BJ (cell line): ENCODE results near the gene UBIAD1. TPM values are rescaled to one million over a fixed set of nuclear protein-coding genes. Genes with fewer than 3 reads are reported as not detected.
A peak's percentile ranks its signal among the peaks of the same experiment; 100 is the strongest.

Experiments
- CTCF ChIA-PET: fragments of 350-600 bp; formaldehyde crosslinking; extraction: SDS; loops from one replicate; lab custom pipeline; 2021; ENCODE audit warnings: antibody characterized with exemption, inconsistent platforms; lab: Yijun Ruan, JAX
- POLR2A ChIA-PET: fragments of 300-600 bp; sonication (Branson Sonifier 250); formaldehyde crosslinking; extraction: SDS; loops from one replicate; lab custom pipeline; 2021; ENCODE audit warnings: antibody characterized with exemption; lab: Charles Lee
- DNase-seq: peaks from one replicate; pipeline ENCODE4 v3.0.0-alpha.2; 2011; ENCODE audit warnings: low read depth
- H3K27me3 ChIP-seq: 2 replicates; pipeline ENCODE4 v1.6.0; 2011; ENCODE audit warnings: low read length; ENCODE audit not compliant: control insufficient read depth, insufficient read depth
- H3K36me3 ChIP-seq: 2 replicates; pipeline ENCODE4 v1.5.1; 2011; ENCODE audit warnings: low read length; ENCODE audit not compliant: control insufficient read depth, insufficient read depth
- H3K4me3 ChIP-seq: 2 replicates; pipeline ENCODE4 v1.5.1; 2011; ENCODE audit warnings: low read depth, mild to moderate bottlenecking, control low read depth, low read length
- polyA minus RNA-seq: library from RNA; depleted of rRNA, polyadenylated mRNA; stranded (reverse); fragments of >200 nt; gene quantifications from 2 replicates; pipeline ENCODE4 v1.2.3, GENCODE V29; 2011; rRNA and poly(A)+ RNA removed
- polyA plus RNA-seq: library from polyadenylated mRNA; depleted of rRNA; stranded (reverse); fragments of >200 nt; gene quantifications from 2 replicates; pipeline ENCODE4 v1.2.3, GENCODE V29; 2011; rRNA removed
- TF ChIP-seq, protein P1 (sequence below): IDR thresholded peaks from 2 replicates; pipeline ENCODE4 v1.5.1; 2011; ENCODE audit warnings: low read depth, mild to moderate bottlenecking, control low read depth, inconsistent platforms, low read length, moderate library complexity; ENCODE audit not compliant: insufficient read depth

Gene UBIAD1, protein sequence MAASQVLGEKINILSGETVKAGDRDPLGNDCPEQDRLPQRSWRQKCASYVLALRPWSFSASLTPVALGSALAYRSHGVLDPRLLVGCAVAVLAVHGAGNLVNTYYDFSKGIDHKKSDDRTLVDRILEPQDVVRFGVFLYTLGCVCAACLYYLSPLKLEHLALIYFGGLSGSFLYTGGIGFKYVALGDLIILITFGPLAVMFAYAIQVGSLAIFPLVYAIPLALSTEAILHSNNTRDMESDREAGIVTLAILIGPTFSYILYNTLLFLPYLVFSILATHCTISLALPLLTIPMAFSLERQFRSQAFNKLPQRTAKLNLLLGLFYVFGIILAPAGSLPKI
- polyA plus RNA-seq = 13.6 and 16.6 TPM in 2 replicates
- polyA minus RNA-seq = 14.3 and 19.5 TPM in 2 replicates

DNA sequence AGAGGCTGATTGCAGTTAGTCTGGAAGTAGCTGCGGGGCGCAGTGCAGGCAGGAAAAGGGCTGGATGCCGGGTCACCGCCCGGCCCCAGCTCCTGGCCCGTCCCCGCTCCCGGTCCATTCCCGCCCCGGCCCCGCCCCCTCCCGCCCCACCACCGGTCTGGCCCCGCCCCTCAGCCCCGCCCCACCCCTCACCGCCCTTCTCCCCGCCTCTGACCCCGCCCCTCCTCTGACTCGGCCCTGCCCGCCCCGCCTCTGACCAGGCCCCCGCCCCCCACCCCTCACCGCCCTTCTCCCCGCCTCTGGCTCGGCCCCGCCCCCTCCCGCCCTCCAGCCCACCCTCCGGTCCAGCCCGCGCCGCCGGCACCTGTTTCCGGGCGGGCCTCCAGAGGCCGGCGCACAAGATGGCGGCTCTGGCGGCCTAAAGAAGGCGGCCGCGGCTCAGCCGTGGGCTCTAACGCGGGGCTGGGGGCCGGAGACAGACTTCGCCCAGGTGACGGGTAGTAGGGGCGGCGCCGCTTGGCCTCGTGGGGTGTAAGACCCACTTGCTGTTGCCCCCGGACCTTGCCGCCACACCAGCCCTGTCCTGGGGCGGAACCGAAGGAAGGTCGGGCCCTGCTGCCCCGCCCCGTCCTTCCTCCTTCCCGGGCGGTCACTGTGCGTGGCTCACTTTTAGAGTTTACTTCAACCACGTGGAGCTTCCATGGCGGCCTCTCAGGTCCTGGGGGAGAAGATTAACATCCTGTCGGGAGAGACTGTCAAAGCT is at the start of gene UBIAD1:
UBIAD1 (plus strand) TSS at position 367 of the 763 bp plus-strand sequence; CDS start at position 701, 334 bp downstream.
- Histone ChIP-seq H3K27me3 (no peaks in the 10 kb centered on the region), H3K36me3 (no peaks in the 10 kb centered on the region), H3K4me3 (peak within 1 kb of the TSS; percentile 62)
- CTCF ChIA-PET = interaction anchor here (0.6 to 1.4 kb wide), 3 partner anchors 29 to 372 kb away, joined by 3 to 4 read pairs (median 3); no protein-coding TSS in a partner anchor
- POLR2A ChIA-PET = no interaction called here
- no peak for DNase-seq
- TF ChIP-seq, protein P1, sequence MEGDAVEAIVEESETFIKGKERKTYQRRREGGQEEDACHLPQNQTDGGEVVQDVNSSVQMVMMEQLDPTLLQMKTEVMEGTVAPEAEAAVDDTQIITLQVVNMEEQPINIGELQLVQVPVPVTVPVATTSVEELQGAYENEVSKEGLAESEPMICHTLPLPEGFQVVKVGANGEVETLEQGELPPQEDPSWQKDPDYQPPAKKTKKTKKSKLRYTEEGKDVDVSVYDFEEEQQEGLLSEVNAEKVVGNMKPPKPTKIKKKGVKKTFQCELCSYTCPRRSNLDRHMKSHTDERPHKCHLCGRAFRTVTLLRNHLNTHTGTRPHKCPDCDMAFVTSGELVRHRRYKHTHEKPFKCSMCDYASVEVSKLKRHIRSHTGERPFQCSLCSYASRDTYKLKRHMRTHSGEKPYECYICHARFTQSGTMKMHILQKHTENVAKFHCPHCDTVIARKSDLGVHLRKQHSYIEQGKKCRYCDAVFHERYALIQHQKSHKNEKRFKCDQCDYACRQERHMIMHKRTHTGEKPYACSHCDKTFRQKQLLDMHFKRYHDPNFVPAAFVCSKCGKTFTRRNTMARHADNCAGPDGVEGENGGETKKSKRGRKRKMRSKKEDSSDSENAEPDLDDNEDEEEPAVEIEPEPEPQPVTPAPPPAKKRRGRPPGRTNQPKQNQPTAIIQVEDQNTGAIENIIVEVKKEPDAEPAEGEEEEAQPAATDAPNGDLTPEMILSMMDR = peak; percentile 35; the same call in 1 of the 2 replicates

DNA sequence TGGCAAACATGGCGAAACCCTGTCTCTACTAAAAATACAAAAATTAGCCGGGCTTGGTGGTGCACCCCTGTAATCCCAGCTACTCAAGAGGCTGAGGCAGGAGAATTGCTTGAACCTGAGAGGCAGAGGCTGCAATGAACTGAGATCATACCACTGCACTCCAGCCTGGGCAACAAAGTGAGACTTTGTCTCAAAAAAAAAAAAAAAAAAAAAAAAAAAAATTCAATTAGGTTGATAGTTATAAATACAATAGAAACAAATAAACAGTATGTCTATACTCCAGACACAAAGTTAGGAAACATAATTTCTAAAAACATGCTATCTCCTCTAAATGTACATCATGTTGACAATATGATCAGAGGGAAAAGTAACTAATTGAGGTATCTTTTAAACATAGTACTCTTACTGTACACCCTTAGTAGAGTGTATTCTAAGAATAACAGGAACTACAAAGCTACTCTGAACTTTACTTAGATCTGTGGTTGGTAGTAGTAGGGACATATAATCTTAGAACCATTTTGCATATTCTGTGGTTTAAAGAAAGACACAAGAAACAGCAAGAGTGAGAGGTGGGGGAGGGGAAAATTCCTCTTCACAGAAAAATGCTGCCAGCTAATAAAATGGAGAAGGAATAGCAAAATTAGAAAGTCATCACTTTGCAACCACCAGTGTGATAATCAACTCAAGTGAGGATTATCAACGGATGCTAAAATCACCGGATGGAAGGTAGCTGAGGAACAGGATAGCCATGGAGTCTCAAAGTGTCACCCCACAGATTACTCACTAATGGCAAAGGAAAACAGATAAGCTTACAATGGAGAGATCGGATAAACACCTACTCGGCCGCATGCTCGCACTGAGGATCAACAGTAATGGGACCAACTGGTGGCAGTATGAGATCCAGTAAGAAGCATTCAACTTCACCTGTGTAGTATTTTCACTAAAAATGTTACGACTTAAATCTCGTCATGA is 45.6 kb upstream of the UBIAD1 start:
- DNase-seq = no peak
- TF ChIP-seq, protein P1 = no peak
- ChIA-PET CTCF (interaction anchor here (1.1 to 6.0 kb wide), 5 partner anchors 8 to 415 kb away, joined by 3 to 22 read pairs (median 5); no protein-coding TSS in a partner anchor), POLR2A (no interaction called here)
- Histone ChIP-seq H3K4me3 (no peak overlapping the region), H3K36me3 (peaks cover 11% of the 10 kb centered on the region), H3K27me3 (no peaks in the 10 kb centered on the region)

DNA sequence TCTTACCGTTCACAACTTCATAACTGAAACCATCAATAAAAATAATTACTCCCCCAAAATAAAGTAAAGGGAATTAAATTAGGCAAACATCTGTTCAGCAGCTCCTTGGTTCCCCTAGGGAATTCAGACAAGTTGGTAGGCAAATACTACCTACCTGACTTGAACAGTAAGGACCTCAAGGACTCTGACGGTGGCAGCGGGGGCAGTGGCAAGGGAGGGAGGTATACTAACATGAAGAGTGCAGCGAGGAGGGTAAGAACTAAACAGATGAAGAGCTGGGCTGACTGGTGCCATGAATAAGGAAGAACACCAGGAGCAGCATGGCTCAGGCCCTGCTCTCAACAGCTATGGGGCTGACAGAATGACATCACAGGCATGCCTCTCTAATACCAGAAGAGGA is 43.8 kb upstream of the UBIAD1 start:
- no peak overlapping the region for H3K4me3 ChIP-seq
- DNase-seq = no peak
- ChIA-PET CTCF (interaction anchor here (1.0 to 6.0 kb wide), 2 partner anchors 12 to 413 kb away, joined by 7 to 22 read pairs; no protein-coding TSS in a partner anchor), POLR2A (no interaction called here)
- no peaks in the 10 kb centered on the region for H3K27me3 ChIP-seq
- TF ChIP-seq, protein P1 = no peak
- H3K36me3 ChIP-seq = peaks cover 14% of the 10 kb centered on the region

DNA sequence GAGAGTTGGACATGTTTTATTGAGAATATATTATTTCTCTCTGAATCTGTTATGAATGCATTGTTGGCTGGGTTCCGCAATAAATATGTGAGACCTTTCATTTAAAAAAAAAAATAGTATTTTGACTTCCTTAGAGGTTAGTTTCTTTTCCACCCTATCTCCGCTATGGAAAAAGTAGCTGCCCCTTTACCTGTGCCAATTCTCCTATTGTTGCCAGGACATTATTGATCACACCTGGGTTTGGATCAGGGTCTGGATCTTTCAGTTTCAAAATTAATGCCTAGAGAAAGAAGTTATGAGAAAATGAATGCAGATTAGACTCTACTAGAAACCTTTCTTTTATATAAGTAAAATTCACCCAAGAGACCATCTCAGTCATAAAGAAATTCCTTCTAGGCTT is 39.8 kb upstream of the UBIAD1 start:
- POLR2A ChIA-PET = no interaction called here
- DNase-seq = no peak
- CTCF ChIA-PET = interaction anchor here (0.6 to 2.4 kb wide), 8 partner anchors 9 to 417 kb away, joined by 3 to 8 read pairs (median 4); partner anchors contain the start of gene MTOR
- H3K4me3 ChIP-seq = no peak overlapping the region
- TF ChIP-seq, protein P1 = no peak
- peaks cover 22% of the 10 kb centered on the region for H3K36me3 ChIP-seq
- H3K27me3 ChIP-seq = no peaks in the 10 kb centered on the region
